HG03159 (cell line): ENCODE measurements around the gene FOXJ1.
A peak's percentile ranks its signal among the peaks of the same experiment; 100 is the strongest.
"Not testable (repeated sequence)": the region's sequence is repeated elsewhere in the genome, so short reads cannot be mapped to it uniquely, and the experiment has no call there.

Experiments used
- ATAC-seq: cut with Tn5 transposase; IDR thresholded peaks from one replicate; pipeline ENCODE4 v1.9.1; 2021; ENCODE audit warnings: mild to moderate bottlenecking, moderate library complexity; ENCODE audit not compliant: unreplicated experiment

FOXJ1 gene, protein sequence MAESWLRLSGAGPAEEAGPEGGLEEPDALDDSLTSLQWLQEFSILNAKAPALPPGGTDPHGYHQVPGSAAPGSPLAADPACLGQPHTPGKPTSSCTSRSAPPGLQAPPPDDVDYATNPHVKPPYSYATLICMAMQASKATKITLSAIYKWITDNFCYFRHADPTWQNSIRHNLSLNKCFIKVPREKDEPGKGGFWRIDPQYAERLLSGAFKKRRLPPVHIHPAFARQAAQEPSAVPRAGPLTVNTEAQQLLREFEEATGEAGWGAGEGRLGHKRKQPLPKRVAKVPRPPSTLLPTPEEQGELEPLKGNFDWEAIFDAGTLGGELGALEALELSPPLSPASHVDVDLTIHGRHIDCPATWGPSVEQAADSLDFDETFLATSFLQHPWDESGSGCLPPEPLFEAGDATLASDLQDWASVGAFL

DNA sequence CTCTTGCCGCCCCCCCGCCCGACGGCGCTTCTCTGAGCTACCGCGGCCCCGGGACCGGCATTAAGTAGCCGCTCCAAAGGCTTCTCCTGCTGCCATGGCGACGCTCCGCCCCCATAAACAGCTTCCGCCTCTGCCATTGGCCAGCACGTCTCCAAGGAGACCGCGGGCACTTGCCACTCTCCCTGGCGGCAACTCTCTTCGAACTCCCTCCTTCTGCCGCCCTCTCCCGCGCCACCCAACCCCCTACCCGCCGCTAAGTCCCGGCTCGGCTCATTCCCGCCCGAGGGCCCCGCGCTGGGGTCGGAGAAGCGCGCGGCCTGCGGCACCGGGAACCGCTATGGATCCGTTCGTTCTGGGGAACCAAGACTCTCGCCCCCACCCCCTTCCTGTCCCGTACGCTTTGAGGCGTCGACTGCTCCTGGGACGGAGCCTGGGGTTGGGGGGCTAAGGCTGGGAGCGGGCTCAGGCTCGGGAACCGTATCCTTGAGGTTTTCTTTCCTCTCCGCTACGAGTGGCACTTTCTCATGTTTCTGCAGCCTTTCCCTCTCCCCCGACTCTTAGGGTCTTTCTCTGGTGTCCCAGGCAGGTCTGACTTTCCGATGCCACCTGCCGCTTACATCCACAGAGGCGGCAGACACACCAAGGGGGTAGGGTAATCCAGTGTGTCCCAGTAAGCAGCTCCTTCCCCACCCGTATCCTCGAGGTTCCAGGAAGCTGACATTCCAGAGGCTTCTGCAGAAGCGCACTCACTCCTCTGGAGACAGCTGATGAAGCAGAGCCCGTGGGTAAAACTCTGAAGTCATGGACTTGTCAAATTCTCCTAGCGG is at the start of gene FOXJ1:
FOXJ1 (minus strand) TSS at position 34 of the 827 bp plus-strand sequence. CDS start 850 bp downstream, outside the sequence.
- peak; percentile 78 for ATAC-seq

DNA sequence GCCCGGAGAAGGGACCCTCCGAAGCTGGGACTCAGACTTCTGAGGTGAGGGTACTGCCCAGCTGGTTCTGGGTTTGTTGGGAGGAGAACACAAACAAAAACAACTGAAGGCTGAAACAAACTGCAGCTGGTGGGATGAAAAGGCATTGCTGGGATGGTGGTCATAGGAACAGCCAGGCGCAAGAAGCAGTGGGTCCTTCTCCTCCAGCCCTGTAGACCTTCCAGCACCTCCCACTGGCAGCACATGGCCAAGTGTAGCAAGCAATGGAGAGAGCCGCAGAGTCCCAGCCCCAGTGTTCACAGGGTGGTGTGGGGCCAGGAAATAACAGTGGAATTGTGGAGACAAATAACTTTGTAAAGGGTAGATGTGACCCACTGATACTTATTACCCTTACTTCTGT is 48.7 kb upstream of the FOXJ1 start:
- no peak for ATAC-seq

DNA sequence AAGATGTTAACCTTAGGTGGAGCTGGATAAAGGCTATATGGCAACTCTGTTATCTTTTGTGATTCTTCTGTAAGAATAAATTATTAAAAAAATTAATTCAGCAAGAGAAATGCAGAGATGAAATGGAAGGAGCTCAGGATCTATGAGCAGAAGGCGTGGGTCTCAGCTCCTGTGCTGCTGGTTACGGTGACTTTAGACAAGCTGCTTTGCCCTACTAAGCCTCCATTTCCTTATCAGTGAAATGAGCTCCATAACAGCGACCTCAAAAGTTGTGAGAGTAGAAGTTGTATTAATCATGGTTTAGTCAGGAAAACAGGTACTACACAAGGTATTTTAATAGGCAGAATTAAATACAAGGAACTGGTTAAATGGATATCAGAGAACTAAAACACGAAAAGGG is 48.2 kb upstream of the FOXJ1 start:
- no peak for ATAC-seq

DNA sequence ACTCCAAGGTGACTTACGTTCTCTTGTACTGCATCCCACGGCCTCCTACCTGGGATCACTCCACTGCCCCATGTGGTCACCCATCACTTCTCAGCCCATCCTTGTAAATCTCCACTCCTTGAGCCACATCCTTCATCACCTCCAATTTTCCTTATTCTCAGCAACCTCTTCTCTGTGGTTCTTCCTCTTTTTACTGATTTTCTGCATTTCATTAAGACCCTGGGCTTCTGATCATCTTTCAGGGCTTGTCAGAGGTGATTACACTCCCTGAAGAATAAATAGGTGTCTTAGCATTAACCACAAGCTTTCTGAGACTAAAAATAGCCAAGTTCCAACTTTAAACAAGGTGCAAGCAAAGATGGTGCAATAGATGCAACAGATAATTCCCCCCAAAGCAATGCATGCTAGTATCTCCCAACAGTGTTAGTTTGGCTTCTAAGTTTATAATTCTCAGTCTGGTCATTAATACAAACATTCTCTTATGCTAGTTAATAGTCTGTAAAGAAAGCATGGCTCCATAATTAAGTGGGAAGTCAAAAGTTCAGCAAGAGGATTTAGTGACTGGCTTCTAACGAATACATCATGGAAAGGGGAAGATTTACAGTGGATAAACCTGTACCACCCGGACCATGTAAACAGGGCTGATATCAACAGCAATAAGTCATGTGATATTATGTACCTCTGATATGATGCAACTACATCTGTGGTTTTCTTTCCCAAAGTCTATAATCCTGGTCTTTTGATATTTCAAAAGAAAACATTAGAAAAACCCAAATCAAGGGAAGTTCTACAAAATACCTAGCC is 47.4 kb upstream of the FOXJ1 start:
- no peak for ATAC-seq

DNA sequence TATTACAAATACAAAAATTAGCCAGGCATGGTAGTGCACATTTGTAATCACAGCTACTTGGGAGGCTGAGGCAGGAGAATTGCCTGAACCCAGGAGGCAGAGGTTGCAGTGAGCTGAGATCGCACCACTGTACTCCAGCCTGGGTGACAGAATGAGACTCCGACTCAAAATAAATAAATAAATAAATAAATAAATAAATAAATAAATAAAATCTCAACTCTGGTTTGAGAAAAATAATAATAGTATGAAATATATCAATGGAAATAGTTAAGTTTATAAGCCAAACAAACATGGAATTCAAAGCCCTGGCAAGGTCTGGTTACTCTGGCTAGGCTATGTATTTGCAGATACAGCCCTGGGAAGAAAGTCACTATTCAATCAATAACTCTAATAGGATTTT is 45.7 kb upstream of the FOXJ1 start:
- ATAC-seq: not testable (repeated sequence)

DNA sequence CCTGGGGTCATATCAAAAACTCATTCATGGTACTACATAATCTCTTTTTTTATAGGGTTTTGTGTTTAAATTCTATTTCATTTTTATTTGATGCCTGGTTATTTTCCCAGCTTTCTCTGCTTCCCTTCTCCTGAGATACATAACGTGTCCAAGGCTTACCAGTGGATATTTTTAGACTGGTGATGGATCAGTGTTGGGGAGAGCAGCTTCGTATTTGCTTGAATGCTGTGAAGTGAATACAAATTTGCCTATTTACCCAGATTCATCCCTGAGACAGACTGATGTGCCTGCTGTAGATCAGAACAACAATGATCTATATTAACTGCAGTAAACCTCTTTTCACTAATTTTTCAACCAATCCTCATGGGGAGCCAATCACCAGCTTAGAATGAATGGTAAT is 43.2 kb upstream of the FOXJ1 start:
- ATAC-seq: no peak

DNA sequence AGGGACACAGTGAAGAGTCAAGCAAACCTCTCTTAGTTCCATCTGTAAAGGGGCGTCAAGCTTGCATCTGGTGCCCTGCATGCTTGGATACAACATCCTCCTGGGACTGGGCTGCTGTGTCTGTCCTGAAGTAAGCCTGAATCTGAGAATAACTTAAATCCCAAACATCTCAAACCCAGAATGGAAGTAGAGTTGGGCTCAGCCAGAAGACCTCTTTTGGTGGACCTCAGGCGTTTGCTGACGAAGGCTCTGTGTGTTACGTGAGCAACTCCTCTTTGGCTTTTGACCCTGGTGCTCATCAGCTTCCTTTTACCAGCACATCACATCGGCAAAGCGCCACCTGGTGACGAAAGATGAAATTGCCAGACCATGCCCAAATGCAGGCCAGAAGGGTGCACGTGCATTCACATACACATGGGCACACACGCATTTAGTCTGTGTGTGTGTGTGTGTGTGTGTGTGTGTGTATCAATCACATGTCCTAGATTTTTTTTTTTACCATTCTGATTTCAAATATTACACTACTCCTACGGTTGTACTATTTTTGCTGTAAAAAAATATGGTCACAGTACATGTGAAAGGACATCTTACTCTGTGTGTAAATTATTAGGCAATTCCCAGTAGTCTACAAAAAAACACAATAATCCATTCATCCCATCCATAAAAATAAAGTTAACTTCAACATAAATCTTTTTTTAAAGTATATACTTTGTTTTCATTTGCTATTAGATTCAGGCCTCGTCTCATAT is 41.1 kb upstream of the FOXJ1 start:
- no peak for ATAC-seq

DNA sequence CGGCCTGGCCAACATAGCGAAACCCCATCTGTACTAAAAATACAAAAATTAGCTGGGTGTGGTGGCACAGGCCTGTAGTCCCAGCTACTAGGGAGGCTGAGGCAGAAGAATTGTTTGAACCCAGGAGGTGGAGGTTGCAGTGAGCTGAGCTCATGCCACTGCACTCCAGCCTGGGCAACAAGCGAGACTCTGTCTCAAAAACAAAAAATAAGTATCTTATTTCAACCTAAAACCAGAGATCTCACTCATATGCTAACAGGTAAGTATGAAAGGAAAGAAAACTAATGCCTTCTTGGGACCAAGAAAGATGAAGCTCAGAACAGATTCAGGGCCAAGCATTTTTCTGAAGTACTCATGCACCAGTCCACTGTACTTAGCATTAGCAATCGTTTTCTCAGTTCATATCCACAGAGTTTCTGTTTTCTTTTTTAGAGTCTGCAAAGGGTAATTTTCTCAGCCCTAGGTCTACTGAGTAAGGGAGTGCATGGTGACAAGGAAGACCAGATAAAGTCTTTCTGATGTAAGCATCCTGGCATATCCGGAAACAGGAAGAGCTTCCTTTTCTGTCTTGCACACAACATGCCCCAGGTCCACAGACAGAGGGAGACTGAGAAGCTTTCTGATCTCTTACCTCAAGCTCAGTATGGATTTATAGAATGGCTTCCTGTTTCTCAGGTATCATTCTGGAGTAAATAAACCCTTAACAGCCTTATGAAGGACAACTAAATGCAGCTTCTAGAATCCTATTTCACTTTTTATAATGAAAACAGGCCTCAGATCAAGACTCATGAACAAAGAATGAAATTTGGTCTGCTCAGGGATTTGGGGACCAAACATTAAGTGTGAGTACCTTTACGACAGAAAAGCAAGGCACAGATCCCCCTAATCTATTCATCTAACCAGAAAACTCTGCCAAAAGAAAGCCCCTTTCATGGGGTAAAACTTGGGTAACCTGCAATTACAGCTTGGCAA is 38.7 kb upstream of the FOXJ1 start:
- no peak for ATAC-seq

DNA sequence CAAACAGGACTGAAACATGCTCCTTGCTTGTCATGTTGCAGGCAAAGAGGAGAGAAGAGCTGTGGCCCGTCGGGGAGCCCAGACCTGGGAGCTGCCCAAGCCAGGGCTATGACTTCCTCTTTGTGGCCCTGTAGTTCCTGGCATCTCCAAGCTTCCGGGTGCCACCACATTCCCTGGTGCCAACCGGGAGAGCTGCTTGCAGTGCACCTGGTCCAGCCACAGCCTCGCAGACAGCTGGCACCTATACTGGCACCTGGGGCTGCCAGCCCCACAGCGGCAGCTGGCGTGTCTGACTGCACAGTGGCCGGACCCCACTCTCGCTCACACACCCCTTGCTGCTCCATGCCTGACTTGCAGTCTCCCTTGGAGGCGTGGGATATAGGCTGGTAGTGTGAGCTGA is 37.1 kb upstream of the FOXJ1 start:
- no peak for ATAC-seq

DNA sequence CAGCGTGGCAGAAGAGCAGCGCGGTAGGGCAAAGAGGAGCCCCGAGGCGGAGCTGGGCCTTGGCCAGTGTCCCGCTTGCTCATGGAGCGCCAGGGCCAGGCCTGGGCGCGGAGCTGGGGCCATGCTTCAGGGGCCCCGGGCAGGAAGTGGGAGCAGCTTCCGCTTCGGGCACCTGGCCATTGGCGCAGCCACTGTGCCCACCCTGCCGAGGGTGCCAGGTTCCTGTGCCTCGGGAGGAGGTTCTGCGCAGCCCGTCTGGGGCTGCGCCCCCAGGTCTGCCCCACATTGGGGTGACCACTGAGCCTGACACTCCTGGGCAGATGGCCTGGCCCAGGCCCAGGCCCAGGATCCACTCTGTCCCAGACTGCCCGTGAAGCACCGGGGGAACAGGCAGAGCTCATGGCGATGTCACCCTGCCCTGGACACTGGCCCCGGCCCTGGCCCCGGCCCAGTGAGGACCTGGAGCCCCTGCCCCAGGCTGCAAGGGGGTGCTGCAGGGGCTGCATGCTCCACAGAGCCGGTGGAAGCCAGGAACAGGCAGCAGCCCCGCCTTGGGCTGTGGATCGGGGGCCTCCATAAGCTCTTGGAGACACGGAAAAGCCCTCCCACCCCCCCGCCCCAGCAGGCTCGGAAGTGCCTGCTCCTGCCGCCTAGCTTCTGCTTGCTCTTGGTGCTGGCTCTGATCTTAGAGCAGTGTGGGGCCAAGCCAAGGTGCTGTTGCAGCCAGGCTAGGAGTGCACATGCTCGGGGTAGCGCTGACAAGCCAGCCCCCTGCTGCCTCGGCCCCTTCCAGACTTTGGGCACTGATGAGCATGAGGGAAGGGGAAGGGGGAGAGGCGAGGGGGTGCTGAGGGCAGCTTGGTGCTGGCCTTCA is 35.9 kb upstream of the FOXJ1 start:
- no peak for ATAC-seq

DNA sequence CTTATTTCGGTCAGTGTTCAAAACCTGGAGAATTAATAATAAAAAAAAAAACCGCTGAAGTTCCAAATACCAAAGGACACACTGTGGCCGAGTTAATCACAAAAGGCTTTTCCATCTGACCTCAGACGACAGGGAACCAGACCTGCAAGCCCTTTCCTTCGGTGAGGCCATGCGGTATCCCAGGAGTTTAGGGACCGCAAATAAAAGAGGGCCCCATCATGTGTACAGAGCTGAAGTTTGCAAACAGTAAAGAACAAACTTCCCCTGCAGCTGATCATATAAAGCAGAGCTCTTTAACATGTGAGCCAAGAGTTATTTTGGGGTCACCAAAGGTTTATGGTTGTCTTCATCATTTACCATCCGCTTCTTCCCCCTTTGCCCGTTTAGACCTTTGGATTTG is 33.0 kb upstream of the FOXJ1 start:
- no peak for ATAC-seq

DNA sequence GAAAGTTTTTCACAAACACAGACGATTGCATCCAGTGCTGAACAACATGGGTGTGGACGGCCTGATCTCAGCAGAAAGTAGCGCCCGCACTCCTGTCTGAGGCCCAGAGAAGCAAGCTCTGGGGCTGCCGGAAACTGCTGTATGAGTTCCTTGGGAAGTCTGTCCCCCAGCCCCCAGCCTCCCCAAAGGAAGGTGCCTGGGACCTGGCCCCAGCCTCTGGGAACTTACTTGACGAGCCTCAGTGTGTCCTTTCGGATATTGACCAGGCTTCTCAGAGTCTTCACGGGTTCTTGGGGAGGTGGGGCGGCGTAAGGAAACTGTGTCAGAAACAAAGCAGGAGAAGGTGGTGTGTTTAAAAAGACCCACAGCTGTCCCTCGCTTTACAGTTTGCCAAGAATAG is 32.4 kb upstream of the FOXJ1 start:
- ATAC-seq: no peak

DNA sequence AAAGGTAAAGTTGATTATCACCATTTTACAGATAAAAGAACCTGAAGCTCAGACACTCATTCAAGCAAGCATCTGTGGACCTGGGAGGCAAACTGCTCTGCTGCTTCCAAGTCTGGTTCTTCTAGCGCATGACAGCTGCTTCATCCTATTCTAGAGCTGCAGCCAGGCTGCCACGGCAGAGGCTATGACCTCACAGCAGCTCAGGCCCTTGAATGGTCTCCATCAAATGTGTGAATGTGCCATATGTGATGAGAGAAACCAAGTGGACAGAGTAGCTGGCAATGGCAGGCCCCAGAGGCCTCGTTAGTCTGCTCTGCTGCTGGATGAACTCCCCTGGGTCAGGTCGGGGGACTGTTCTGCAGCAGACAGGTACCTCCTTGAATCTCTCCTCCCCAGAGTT is 30.7 kb upstream of the FOXJ1 start:
- ATAC-seq: no peak

DNA sequence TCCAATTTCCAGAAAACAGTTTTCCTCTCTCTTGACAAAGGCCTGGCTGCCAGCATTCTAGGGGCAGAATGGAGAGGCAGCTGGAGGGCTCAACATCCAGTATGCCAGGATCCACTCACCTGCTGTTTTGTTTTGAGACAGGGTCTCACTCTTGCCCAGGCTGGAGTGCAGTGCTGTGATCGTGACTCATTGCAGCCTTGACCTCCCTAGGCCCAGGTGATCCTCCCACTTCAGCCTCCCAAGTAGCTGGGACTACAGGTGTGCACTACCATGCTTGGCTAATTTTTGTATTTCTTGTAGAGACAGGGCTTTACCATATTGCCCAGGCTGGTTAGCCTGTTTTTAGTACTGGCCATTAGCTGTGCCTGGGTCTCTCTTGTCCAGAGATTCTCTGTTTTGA is 29.1 kb upstream of the FOXJ1 start:
- no peak for ATAC-seq

DNA sequence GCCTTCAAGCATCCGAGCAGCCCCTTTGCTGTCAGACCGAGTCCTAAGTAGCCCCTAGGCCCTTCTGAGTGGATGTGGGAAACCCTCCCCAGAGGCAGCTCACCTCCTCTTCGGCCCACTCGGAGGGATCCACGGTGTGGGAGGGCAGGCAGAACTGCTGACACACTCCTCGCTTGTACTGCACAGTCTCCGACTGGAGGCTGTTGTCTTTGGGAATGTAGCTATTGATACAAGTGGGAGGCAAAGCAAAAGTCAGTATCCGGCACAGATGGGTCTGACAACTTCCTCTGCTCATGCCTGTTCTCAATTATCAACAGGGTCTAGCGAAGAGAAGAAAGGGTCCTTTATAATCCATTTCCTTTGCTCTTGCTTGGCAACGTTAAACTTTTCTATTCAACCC is 25.9 kb upstream of the FOXJ1 start:
- ATAC-seq: no peak

DNA sequence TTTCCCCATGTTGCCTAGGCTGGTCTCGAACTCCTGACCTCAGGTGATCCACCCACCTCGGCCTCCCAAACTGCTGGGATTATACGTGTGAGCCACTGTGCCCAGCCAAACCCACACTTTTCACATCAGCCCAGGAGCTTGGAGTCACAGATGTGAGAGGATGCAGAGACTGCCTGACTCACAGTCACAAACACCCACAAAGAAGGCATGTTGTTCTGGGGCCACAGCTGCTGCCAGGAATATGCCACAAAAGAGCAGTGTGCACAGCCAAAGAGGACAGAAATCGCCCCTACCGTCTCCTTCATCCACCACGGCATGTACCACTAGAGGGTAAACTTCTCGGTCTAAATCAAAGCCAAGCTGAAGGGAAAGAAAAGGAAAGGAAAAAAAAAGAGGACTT is 25.1 kb upstream of the FOXJ1 start:
- ATAC-seq: no peak

DNA sequence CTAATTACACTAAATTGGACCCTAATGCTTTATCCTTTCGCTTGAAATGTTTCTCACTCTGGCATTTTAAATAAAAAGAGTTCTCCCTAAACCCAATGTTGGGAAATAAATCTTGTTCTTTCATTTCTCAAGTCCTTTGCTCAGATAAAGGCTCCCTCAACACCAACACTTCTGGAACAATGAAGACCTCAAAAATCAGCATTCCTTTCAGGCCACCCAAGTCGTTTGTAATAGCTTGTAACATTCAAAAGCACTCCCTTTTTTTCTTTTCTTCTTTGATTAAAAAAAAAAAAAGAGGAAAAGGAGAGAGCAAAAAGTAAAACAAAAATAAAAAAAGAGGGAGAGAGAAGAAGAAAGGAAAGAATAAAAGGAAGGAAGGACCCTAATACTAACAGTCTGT is 23.3 kb upstream of the FOXJ1 start:
- no peak for ATAC-seq

DNA sequence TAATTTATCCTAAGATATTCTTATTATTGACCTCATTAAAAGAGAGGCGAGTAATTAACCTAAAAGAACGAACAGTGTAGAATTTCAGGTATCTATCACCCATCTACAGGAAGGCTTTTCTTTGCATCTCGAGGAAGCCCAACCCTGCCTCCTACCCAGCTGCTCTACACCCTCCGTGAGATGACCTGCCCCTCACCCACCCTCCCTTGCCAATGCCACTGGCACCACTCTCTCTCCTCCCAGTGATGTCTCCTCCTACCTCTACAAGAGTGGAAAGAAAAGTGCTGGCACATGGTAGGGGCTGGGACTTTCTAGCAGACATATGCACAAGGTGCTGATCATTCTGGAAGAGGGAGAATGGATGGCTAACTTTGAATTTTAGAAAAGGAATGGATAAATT is 22.9 kb upstream of the FOXJ1 start:
- ATAC-seq: no peak
